ENCODE results near the gene HS3ST3A1.

Gene HS3ST3A1

DNA sequence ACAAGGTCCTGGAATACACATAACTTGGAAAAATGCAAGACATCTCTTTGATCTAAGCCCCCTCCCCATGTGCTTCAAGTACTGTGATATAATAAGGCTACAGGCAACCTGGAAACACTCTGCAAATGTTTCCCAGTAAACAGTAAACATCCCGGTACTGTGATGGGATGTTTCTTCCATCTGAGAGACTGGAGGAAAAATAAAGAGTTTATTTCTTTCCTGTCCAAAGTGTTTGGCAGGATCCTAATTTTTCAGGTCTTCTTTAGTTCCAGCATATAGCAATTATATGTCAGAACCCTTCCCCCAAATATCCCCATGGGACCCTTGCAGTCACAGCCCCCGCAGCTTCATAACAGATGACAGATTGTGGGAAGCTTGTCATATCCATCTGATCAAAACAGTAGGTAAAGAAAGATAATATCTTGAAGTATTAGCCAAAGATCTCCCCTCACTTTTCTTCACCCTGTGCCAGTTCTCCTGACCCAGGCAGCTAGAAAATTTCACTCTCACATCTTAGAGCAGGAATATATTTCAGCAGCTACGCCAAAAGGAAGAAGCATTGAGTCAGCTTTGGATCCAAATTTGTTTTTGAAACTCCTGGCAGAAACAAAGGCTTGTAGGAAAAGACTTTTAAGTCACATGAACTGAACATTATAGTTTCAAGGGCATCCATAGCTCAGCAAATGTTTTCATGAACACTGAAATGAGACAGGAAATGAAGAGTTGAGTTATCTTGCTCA lies 141.3 kb downstream of the HS3ST3A1 start:
- no peak for DNase-seq (ENCODE audit: low read depth)
- TF ChIP-seq, protein P1, sequence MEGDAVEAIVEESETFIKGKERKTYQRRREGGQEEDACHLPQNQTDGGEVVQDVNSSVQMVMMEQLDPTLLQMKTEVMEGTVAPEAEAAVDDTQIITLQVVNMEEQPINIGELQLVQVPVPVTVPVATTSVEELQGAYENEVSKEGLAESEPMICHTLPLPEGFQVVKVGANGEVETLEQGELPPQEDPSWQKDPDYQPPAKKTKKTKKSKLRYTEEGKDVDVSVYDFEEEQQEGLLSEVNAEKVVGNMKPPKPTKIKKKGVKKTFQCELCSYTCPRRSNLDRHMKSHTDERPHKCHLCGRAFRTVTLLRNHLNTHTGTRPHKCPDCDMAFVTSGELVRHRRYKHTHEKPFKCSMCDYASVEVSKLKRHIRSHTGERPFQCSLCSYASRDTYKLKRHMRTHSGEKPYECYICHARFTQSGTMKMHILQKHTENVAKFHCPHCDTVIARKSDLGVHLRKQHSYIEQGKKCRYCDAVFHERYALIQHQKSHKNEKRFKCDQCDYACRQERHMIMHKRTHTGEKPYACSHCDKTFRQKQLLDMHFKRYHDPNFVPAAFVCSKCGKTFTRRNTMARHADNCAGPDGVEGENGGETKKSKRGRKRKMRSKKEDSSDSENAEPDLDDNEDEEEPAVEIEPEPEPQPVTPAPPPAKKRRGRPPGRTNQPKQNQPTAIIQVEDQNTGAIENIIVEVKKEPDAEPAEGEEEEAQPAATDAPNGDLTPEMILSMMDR (IDR thresholded peaks at IDR 0.05; ENCODE audit: insufficient read depth, low read depth, low read length, missing control alignments), result no peak
- H3K4me3 ChIP-seq (ENCODE audit: low read length), result no peak overlapping the region

DNA sequence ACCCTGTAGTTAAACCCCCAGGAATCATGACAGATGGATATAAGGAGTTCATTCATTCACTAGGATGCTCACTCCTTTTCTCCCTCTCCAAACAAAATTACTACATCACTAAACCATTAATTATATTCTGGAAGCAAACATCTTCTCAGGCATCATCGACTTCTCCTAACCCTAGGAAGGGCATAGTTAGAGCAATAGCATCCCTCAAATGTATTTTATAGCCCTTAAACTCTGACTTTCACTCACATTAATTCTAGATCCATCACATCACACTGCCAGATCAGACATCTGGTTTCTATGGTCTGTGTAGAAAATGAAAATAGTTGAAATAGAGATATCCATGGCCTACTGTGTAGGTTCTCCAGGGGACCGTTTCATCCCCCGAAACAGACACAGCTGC lies 143.9 kb downstream of the HS3ST3A1 start:
- H3K4me3 ChIP-seq (ENCODE audit: low read length), result no peak overlapping the region
- no peak for DNase-seq (ENCODE audit: low read depth)
- TF ChIP-seq, protein P1 (IDR thresholded peaks at IDR 0.05; ENCODE audit: insufficient read depth, low read depth, low read length, missing control alignments), result no peak

Measured in epithelial cell of esophagus (primary cell).